Pancreas (tissue), 10 donors: Measurements from ENCODE around the gene KCNC4. TPM values are rescaled to one million over a fixed set of nuclear protein-coding genes. Genes with fewer than 3 reads are reported as not detected.

Experiments
- ATAC-seq, 4 donors: fragments of 200-7000 bp; cut with Tn5 transposase; one replicate each; pipeline versions ENCODE4 v1.8.0 to v1.9.1; 2020; ENCODE audit warnings: mild to moderate bottlenecking in 4 of 4, moderate library complexity in 4 of 4
- DNase-seq, 6 donors: peaks; one replicate each; pipeline ENCODE4 v3.0.0-alpha.2; 2020
- FAIRE-seq: peaks from 2 replicates; lab custom pipeline; 2012; peaks lifted over from hg19 to GRCh38; lab: Jason Lieb, UNC
- H3K27ac ChIP-seq, 4 donors: fragments of 200-600 bp; sonication (generic); 1 replicate in 3 of 4; 2 replicates in 1 of 4; pipeline versions ENCODE4 v1.5.0 to v1.8.0; 2020
- H3K27me3 ChIP-seq, 4 donors: fragments of 200-600 bp; one replicate each; pipeline ENCODE4 v1.8.0; 2021
- H3K36me3 ChIP-seq, 3 donors: fragments of 200-600 bp; sonication (generic) in 1 of 3; one replicate each; pipeline versions ENCODE4 v1.5.0 to v1.8.0; 2020 to 2021
- H3K4me1 ChIP-seq, 3 donors: fragments of 200-600 bp; one replicate each; pipeline ENCODE4 v1.8.0; 2021
- H3K4me3 ChIP-seq, 4 donors: fragments of 200-600 bp; sonication (generic) in 2 of 4; one replicate each; pipeline versions ENCODE4 v1.5.0 to v1.8.0; 2020 to 2021
- H3K9me3 ChIP-seq, 4 donors: fragments of 200-600 bp; one replicate each; pipeline ENCODE4 v1.8.0; 2021
- WGBS, 2 donors: extraction: QIAGEN DNeasy Blood & Tissue Kit; methylation state at CpG; one replicate each; pipeline ENCODE4 v1.1.7; 2013; 5-methylcytosine and 5-hydroxymethylcytosine counted together
- intact Hi-C, 3 donors: fragments of 100-400 bp; cut with DNase I; formaldehyde crosslinking; loops; one replicate each; pipeline versions ENCODE4 v1.11.1 to v1.14.2; 2022
- polyA plus RNA-seq, 2 donors: library from polyadenylated mRNA; stranded (reverse); fragments of 200-250 nt; gene quantifications; one replicate each; pipeline ENCODE4 v1.2.3, GENCODE V29; 2013
- total RNA-seq, 6 donors: library from RNA; stranded (reverse); fragmentation: NEBNext Ultra II Directional in 4 of 6; extraction: Animal tissue kit (Norgen Biotek cat#: 25700) in 4 of 6; gene quantifications; one replicate each; pipeline versions ENCODE4 v1.2.1 to v1.2.4, GENCODE V29; 2021 to 2023
- TF ChIP-seq, protein P1 (sequence below), 4 donors: fragments of 200-600 bp; sonication (generic) in 3 of 4; IDR thresholded peaks; one replicate each; pipeline versions ENCODE4 v1.5.0 to v1.8.0; 2021; ENCODE audit warnings: antibody characterized with exemption in 4 of 4
- donor health status: healthy with polysubstance abuse.
- donor health status: DM: no; HTN: no; CAD: no; lungs with moderate emphysema.
- donor health status: DM: no; HTN: no; CAD: no.
- donor health status: control.
- donor health status: control.
- donor health status: Bipolar disorder and iron deficiency.
- donor health status: DM: yes; HTN: yes; CAD: no.
- donor health status: DM: no; HTN: no; CAD: no.
- donor health status: DM: no; HTN: no; CAD: no.
- donor health status: DM: yes; HTN: yes; CAD: no.

KCNC4 gene
- total and polyA plus RNA-seq, 8 donors = 5.4 to 18.6 (median 9.5) TPM

DNA sequence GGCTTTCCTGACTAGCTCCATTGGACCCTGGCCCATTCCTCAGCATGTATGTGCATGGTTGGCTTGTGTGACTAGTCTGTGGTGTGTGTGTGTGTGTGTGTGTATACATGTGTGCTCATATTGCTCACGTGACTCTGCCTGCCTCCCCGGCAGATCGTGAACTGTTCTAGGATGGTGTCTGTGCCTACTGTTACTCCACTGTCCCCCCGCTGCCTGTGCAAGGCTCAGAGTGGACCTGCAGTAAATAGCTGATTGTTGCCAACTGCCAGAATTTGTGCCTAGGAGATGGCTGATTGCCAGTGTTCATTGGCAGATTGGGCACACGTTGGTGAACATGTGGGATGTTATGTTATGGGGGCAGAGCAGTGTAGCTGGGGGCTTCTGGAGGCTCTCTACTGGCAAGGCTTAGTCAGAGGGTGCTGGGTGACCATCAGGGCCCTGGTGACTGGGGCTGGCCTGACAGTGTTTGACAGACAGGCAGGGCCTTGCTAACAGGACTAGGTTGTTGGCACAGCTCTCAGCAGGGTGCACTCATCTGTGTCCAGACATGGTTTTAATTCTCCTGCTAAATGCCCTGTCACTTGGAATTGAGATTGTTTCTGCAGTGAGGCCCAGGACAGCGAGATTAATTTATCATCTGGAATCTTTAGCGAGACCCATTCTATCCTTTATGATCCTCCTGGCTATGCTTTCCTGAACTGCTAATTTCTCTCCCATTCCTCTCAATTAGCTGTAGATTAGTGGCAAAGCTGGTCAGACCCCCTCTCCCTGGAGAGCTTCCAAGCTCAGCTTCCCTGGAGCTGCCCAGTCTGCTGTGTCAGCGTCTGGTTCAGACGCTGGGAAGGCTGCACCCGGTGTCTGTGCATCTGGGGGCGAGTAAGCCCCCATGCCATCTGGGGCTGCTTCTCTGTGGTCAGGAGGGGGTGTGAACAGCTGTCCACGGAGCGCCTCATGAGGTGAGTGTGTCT, 39.1 kb upstream of the KCNC4 start:
- H3K27ac ChIP-seq = no peak overlapping the region
- DNase-seq (no peak), FAIRE-seq (no peak), ATAC-seq (peak in 2 of 4 donors; percentile 71 to 78)
- H3K36me3 ChIP-seq = no peaks in the 10 kb centered on the region
- TF ChIP-seq, protein P1, sequence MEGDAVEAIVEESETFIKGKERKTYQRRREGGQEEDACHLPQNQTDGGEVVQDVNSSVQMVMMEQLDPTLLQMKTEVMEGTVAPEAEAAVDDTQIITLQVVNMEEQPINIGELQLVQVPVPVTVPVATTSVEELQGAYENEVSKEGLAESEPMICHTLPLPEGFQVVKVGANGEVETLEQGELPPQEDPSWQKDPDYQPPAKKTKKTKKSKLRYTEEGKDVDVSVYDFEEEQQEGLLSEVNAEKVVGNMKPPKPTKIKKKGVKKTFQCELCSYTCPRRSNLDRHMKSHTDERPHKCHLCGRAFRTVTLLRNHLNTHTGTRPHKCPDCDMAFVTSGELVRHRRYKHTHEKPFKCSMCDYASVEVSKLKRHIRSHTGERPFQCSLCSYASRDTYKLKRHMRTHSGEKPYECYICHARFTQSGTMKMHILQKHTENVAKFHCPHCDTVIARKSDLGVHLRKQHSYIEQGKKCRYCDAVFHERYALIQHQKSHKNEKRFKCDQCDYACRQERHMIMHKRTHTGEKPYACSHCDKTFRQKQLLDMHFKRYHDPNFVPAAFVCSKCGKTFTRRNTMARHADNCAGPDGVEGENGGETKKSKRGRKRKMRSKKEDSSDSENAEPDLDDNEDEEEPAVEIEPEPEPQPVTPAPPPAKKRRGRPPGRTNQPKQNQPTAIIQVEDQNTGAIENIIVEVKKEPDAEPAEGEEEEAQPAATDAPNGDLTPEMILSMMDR (IDR thresholded peaks at IDR 0.05) = no peak
- H3K4me1 ChIP-seq = no peaks in the 10 kb centered on the region
- 61 to 71% methylated on average over 13 of the region's 13 CpGs for WGBS, 2 donors
- intact Hi-C loops = no loop called here
- no peaks in the 10 kb centered on the region for H3K27me3 ChIP-seq
- H3K4me3 ChIP-seq = no peak overlapping the region
- no peaks in the 10 kb centered on the region for H3K9me3 ChIP-seq

DNA sequence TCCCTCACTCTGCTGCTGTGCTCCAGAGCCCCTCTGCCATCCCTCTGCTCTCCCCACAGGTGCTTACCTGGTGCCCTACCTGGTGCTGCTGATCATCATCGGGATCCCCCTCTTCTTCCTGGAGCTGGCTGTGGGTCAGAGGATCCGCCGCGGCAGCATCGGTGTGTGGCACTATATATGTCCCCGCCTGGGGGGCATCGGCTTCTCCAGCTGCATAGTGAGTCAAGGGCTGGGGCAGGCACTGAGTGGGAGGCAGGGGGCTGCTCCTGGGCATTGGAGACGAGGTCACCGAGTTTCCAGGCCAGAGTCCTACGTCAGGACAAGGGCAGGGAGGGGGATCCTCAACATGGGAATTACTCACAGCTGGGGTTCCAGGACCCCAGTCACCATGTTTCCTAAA, 38.1 kb upstream of the KCNC4 start:
- DNase-seq (no peak), FAIRE-seq (no peak), ATAC-seq (no peak)
- no peaks in the 10 kb centered on the region for H3K4me1 ChIP-seq
- intact Hi-C loops = no loop called here
- H3K27ac ChIP-seq = no peak overlapping the region
- 72 to 83% methylated on average over 10 of the region's 10 CpGs for WGBS, 2 donors
- no peak overlapping the region for H3K4me3 ChIP-seq
- no peaks in the 10 kb centered on the region for H3K36me3 ChIP-seq
- no peaks in the 10 kb centered on the region for H3K9me3 ChIP-seq
- TF ChIP-seq, protein P1 (IDR thresholded peaks at IDR 0.05) = no peak
- H3K27me3 ChIP-seq = no peaks in the 10 kb centered on the region

DNA sequence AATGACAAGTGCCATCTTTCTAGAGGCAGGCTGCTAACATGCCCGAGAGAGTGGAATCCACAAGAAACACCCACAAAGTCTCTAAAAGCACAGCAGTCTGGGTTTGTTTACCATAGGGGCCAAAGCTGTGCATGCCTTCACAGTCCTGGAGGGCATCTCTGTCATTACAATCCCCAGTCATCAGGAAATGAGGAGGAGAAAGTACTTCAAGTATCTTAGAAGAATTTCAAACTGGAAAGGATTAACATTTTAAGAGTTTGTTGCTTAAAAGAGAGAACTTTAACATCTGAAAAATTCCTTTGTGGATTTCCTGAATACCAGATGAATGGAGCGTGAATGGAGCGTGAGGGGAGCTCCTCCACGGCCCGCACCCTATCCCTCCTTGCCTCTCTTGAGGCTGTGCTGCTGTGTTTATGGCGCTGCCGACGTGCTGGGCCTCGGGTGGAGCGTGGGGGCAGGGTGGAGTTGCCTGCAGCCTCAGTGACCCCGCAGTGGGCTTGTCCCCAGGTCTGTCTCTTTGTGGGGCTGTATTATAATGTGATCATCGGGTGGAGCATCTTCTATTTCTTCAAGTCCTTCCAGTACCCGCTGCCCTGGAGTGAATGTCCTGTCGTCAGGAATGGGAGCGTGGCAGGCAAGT, 36.5 kb upstream of the KCNC4 start:
- 65 to 72% methylated on average over 15 of the region's 15 CpGs for WGBS, 2 donors
- H3K36me3 ChIP-seq = no peaks in the 10 kb centered on the region
- ATAC-seq = no peak
- H3K9me3 ChIP-seq = no peaks in the 10 kb centered on the region
- no peak overlapping the region for H3K27ac ChIP-seq
- no peaks in the 10 kb centered on the region for H3K4me1 ChIP-seq
- TF ChIP-seq, protein P1 (IDR thresholded peaks at IDR 0.05) = no peak
- peak in 1 of 6 donors; percentile 27 for DNase-seq
- intact Hi-C loops = no loop called here
- no peak overlapping the region for H3K4me3 ChIP-seq
- H3K27me3 ChIP-seq = no peaks in the 10 kb centered on the region
- no peak for FAIRE-seq

DNA sequence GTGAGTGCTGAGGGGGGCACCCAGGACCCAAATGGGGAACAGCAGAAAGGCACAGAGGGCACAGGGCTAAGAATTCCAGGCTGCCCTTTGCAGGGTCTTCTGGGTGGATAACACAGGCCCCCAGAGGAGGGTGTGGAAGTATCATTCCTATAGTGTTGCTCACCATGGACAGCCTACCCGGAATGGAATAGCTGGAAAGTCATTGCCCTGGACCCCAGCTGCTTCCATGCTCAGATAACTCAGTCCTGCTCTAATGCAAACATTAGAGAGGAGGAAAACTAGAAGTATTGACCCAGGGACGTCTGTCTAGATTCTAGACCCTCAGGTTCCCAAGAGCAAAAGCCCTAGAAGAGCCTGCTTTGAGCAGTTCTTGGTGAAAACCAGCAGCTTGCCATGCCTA, 35.2 kb upstream of the KCNC4 start:
- no peaks in the 10 kb centered on the region for H3K9me3 ChIP-seq
- no peaks in the 10 kb centered on the region for H3K36me3 ChIP-seq
- intact Hi-C loops = no loop called here
- DNase-seq = no peak
- TF ChIP-seq, protein P1 (IDR thresholded peaks at IDR 0.05) = no peak
- H3K27me3 ChIP-seq = no peaks in the 10 kb centered on the region
- 51 to 57% methylated on average over 2 of the region's 2 CpGs for WGBS, 2 donors
- no peaks in the 10 kb centered on the region for H3K4me1 ChIP-seq
- ATAC-seq = no peak
- FAIRE-seq = no peak
- no peak overlapping the region for H3K4me3 ChIP-seq
- H3K27ac ChIP-seq = no peak overlapping the region
